ENCODE data around the gene CAPN5. TPM values are rescaled to one million over a fixed set of nuclear protein-coding genes. Genes with fewer than 3 reads are reported as not detected.

The CAPN5 gene
- total RNA-seq, 1 experiment from 2014 or later, result 17.3 TPM

- Histone ChIP-seq H3K27ac (ENCODE audit: low read length) (no peak overlapping the region), H3K4me3 (ENCODE audit: low read depth in 2 of 2, low read length in 2 of 2) (no peak overlapping the region), H3K4me1 (ENCODE audit: control insufficient read depth, insufficient read depth, low read length) (no peaks in the 10 kb centered on the region), H3K9me3 (ENCODE audit: control insufficient read depth, insufficient read depth, low read depth, low read length) (no peaks in the 10 kb centered on the region), H3K36me3 (ENCODE audit: control insufficient read depth, insufficient read depth, low read length) (no peaks in the 10 kb centered on the region), H3K27me3 (ENCODE audit: control insufficient read depth, insufficient read depth, low read length) (no peaks in the 10 kb centered on the region)
- ATAC-seq (no peak), DNase-seq (ENCODE audit: low read depth, low spot score) (no peak)
- in situ Hi-C loops (cut with HindIII; ENCODE audit: low pct_unique_long_range_greater_than_20kb, low sequenced_read_pairs), result no loop called here
- ChIA-PET POLR2A (no interaction called here), CTCF (interaction anchor here (0.5 kb wide), 1 partner anchor 77 kb away, joined by 4 read pairs; no protein-coding TSS in a partner anchor)
- TF ChIP-seq CTCF (IDR thresholded peaks at IDR 0.05) (no peak), REST (IDR thresholded peaks at IDR 0.05; ENCODE audit: insufficient read depth in 1 of 2, low read depth in 2 of 2, low read length in 1 of 2) (no peak)
- intact Hi-C loops (cut with micrococcal nuclease; ENCODE audit: unreplicated experiment), result no loop called here
- no TSS peak for BruUV-seq (replicated peaks)
These were observed 104.5 kb downstream of the CAPN5 start for GRCh38 chr11:77171254-77171653.

DNA sequence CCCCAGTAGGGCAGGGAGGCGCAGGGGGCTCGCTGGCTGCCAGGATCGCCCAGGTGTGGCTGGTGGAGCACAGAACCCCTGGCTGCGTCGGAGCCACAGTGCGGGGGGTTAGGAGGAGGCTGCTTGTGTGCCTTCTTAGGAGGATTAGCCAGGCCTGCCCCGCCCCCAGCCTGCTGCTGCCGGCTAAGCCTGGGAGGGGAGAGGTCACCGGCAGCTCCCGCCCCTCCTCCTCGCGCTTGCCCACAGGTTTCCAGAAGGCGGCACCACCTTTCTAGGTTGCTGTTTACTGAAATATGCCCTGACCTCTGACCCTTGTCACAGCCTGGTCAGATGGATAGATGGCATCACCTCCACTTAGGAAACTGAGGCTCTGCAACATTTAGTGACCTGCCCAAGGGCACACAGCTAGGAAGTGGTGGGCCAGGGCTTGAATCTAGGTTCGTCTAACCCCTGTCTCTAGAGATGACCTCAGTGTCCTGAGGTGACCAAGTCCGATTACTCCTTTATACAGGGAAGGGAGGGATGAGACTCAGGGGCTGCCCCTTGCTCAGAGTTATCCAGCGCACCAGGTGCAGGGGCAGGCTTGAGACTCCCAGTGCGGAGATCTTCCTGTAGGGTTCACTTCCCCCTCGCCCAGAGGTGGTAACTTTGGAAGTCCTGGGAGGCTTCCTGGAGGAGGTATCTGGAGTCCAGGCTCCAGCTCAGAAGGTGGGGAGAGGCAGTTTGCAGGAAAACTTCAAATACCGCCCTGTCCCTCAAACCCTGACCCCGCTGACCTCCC, 105.3 kb downstream of the CAPN5 start:
- Histone ChIP-seq H3K4me1 (ENCODE audit: control insufficient read depth, insufficient read depth, low read length) (no peaks in the 10 kb centered on the region), H3K27ac (ENCODE audit: low read length) (no peak overlapping the region), H3K36me3 (ENCODE audit: control insufficient read depth, insufficient read depth, low read length) (no peaks in the 10 kb centered on the region), H3K9me3 (ENCODE audit: control insufficient read depth, insufficient read depth, low read depth, low read length) (no peaks in the 10 kb centered on the region), H3K4me3 (ENCODE audit: low read depth in 2 of 2, low read length in 2 of 2) (no peak overlapping the region), H3K27me3 (ENCODE audit: control insufficient read depth, insufficient read depth, low read length) (no peaks in the 10 kb centered on the region)
- TF ChIP-seq CTCF (IDR thresholded peaks at IDR 0.05) (no peak), REST (IDR thresholded peaks at IDR 0.05; ENCODE audit: insufficient read depth in 1 of 2, low read depth in 2 of 2, low read length in 1 of 2) (no peak), TCF7L2 (IDR thresholded peaks at IDR 0.05; ENCODE audit: low read depth, low read length) (no peak), POLR2AphosphoS5 (IDR thresholded peaks at IDR 0.05; ENCODE audit: low read depth, low read length) (no peak), SIN3A (IDR thresholded peaks at IDR 0.05; ENCODE audit: borderline replicate concordance, insufficient read depth, low read depth, low read length) (no peak)
- intact Hi-C loops (cut with micrococcal nuclease; ENCODE audit: unreplicated experiment), result no loop called here
- in situ Hi-C loops (cut with HindIII; ENCODE audit: low pct_unique_long_range_greater_than_20kb, low sequenced_read_pairs), result no loop called here
- CTCF ChIA-PET, result interaction anchor here (0.5 kb wide), 1 partner anchor 76 kb away, joined by 4 read pairs; no protein-coding TSS in a partner anchor
- POLR2A ChIA-PET, result no interaction called here
- BruUV-seq (replicated peaks), result no TSS peak
- DNase-seq (ENCODE audit: low read depth, low spot score), result no peak
- ATAC-seq, result no peak
